Fibroblast of gingiva (primary cell): ENCODE results near the gene KMT5B.

Experiments used
- DNase-seq: peaks from one replicate; pipeline ENCODE4 v3.0.0-alpha.2; 2011; ENCODE audit warnings: low read depth

Gene KMT5B

GRCh38 chr11:68145120-68145866 lies 67.8 kb downstream of the KMT5B start:
- no peak for DNase-seq

- DNase-seq = no peak
These were observed 69.8 kb downstream of the KMT5B start for GRCh38 chr11:68143310-68143689.

DNA sequence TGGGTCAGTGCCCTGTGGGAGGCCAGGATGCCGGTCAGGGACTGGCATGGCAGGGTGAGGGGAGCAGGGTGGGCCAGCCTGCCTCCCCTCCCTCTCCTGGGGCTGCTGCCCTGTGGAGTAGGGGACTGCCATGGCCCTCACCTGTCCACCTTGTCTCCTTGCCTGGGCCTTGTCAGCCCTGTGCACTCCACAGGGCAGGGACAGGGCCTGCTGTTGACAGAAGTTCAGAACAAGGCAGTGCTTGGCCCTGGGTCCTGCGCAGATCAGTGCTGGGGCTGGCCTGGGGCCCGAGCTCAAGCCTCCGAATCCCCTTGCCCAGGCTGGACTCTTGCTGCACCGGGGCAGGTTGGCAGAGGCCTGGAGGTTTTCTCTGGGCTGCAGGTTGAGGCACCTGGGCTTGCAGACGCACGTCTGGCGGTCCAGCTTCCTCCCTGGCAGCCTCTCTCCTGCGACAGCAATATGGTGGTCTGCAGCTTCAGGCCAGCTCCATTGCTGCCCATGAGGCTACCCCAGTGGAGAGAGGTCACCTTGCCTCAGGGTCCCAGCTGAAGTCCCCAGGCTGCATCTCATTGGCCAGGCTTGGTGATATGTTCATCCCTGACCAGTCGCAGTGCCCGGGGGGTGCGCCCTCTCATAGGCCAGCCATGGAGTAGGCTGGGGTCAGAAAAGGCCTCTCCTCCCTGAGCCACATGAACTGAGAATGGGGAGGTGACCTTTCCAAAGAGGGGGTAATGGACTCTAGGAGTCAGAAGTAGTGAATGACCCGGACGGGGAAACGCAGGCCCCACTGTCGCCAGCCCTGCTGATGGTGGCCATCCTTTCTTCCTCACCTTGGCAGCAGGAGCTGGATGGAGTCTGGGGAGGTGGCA lies 70.4 kb downstream of the KMT5B start:
- DNase-seq = no peak

DNA sequence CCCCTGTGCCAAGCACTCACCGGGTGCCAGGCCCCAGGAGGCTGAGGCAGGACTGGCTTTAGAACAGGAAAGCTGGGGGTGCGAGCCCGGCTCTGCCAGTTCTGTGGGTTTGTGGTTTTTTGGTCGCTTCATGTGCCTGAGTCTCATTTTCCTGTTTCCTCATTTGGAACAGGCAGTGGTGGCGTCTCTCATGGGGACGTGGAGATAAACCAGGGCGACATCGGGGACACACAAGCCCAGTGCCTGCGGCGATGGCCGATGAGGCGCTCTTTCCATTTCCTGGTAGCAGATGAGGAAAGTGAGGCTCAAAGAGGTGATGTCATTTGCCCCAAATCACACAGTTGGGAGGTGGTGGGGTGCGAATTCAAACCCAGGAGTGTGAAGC lies 71.1 kb downstream of the KMT5B start:
- peak; percentile 13 for DNase-seq

DNA sequence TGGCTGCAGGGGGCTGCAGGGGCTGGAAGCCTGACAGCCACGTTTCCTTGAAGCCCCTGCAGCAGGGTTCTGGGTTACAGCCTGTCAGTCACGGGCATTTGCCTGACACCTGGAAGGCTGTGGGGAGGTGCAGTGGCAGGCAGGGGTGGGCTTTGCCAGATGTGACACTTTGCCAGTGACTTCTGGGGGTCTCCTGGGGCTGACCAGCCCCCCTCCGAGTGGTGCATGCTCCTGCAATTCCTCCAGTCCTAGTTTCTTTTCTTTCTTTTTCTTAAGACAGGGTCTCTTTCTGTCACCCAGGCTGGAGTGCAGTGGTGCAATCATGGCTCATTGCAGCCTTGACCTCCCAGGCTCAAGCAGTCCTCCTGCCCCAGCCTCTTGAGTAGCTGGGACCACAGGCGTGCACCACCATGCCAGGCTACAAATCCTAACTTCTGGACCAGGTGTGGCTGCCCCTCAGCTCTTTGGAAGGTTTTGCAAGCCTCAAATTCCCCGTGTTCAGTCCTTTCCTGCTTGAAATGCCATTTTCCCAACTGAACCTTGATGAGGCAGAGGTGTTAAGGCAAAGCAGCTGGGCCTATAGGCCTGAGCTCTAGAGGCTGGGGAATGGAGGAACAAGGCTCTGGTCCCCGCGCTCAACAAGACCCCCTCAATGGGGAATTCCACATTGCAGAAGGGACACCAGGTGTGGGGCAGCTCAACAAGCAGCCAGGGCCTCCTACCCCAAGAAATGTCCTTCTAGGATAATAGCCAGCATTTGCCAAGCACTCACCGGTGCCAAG lies 71.7 kb downstream of the KMT5B start:
- no peak for DNase-seq

GRCh38 chr11:68140496-68141245 lies 72.4 kb downstream of the KMT5B start:
- DNase-seq = no peak

DNA sequence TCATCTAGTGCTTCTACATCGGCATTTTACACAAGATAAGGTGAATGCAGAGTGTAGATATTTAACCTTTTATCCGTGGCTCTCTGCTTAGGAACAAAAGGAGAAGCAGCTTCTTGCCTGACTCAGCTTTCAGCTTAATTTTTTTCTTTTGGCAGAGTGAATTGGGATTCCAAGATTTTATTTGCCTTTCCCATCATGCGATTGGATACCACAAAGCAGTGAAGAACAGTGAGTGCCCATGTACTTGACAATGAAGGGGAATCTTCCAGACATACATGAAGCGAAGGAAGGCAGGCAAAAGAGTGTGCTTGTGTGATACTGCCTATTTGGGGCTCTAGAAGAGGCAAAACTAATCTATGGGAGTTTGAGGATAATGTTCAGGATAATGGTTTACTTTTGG lies 74.9 kb downstream of the KMT5B start:
- no peak for DNase-seq

DNA sequence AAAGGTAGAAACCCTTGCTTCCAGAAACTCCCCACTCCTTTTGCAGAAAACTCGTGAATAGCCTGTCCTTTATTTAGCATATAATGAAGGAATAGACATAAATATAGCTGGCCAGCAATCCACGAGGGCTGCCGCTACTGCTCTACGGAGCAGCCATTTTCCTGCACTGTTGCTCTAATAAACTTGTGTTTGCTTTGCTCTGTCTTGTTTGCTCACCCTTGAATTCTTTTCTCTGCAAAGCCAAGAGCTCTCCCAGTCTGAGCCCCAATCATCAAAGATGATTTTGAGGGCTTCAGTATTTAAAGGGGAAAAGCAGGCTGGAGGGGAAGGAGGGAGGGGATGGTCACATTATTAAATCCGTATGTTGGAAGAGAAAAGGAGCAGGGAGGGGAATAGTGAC lies 75.3 kb downstream of the KMT5B start:
- no peak for DNase-seq

DNA sequence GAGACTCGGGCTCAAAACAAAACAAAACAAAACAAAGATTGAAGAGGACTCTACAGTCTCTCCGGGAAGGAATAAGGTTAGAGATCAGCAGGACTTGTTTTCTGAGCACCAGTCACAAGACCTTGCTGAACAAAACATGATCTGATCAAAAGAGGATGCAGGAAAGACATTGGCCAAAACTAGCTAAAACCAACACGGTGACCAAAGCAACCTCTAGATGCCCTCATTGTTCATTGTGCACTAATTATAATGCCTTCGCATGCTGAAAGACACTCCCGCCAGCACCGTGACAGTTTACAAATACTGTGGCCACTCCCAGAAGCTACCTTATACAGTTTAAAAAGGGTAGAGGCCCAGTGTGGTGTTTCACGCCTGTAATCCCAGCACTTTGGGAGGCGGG lies 76.2 kb downstream of the KMT5B start:
- DNase-seq = no peak

- no peak for DNase-seq
These were observed 77.9 kb downstream of the KMT5B start for GRCh38 chr11:68135161-68135560.

- no peak for DNase-seq
These were observed 79.3 kb downstream of the KMT5B start for GRCh38 chr11:68133761-68134160.

- DNase-seq = no peak
These were observed 83.0 kb downstream of the KMT5B start for GRCh38 chr11:68130121-68130520.

DNA sequence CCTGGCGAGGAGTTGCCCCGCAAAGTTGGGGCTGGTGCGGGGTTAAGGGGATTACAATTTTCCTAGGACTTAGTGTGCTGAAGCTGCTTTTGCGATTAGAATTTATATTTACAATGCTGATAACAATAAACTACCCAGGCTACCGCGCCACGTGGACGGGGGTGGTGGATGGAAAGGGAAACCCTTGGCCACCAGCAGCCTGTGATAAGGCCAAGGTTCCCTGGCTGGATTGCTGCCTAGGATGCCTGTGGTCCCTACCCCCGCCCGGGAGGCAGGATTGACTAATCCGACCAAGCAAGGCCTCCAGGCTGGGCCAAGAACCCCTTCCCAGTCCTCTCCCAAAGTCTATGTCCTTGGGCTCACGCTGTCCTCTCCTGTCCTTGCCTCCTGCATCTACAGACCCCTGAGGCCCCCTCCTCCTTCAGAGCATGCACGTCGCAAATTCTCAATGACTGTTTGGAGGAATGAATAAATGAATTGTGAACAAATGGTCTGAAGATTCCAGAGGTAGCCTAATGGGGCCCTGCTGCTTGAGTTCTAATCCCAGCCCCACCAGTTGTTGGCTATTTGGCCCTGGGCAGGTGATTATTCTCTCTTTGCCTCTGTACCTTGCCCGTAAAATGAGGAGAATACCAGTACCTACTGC lies 84.3 kb downstream of the KMT5B start:
- DNase-seq = peak; percentile 70

GRCh38 chr11:68127714-68128681 lies 85.1 kb downstream of the KMT5B start:
- DNase-seq = peak; percentile 62

GRCh38 chr11:68125164-68125563 lies 87.9 kb downstream of the KMT5B start:
- no peak for DNase-seq

DNA sequence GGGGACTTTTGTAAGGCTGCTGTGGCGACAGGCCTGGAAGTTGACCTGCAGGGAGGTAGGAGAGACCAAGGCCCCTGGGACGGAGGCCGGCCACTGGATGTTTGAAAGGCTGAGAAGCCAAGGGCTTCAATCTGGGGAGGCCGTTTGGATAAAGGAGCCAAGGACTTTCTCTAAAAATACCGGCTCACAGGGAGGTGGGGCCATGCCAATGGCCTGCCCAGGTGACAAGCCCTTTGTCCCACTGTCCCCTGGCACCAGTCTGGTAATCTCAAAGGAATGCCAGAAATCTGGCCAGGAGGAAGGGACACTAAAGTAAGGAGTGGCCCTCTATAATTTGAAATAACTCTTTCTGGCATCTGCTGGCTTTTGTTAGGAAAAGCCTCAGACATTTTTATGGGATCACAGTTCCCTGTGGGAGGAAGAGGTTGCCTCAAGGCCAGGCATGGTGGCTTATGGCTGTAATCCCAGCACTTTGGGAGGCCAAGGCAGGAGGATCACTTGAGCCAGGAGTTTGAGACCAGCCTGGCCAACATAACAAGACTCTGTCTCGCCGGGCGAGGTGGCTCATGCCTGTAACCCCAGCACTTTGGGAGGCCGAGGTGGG lies 90.1 kb downstream of the KMT5B start:
- DNase-seq = no peak

GRCh38 chr11:68121067-68121899 lies 91.8 kb downstream of the KMT5B start, which contains the start of gene CHKA:
Gene CHKA, minus strand, starts transcription at chr11:68121388. Its CDS starts 211 bp downstream, at chr11:68121177.
- peak; percentile 89 for DNase-seq

GRCh38 chr11:68120273-68121066 lies 92.6 kb downstream of the KMT5B start:
- DNase-seq = no peak
